HTR-8/SVneo (cell line): ENCODE data around the gene CDH4.
"Not testable (repeated sequence)": the region's sequence is repeated elsewhere in the genome, so short reads cannot be mapped to it uniquely, and the experiment has no call there.

Experiments used
- DNase-seq: peaks from one replicate; pipeline ENCODE4 v3.0.0; 2011; ENCODE audit warnings: low spot score, mixed read lengths; ENCODE audit not compliant: insufficient read length
- FAIRE-seq: peaks from 2 replicates; lab custom pipeline; 2011; peaks lifted over from hg19 to GRCh38; lab: Jason Lieb, UNC

The CDH4 gene

DNA sequence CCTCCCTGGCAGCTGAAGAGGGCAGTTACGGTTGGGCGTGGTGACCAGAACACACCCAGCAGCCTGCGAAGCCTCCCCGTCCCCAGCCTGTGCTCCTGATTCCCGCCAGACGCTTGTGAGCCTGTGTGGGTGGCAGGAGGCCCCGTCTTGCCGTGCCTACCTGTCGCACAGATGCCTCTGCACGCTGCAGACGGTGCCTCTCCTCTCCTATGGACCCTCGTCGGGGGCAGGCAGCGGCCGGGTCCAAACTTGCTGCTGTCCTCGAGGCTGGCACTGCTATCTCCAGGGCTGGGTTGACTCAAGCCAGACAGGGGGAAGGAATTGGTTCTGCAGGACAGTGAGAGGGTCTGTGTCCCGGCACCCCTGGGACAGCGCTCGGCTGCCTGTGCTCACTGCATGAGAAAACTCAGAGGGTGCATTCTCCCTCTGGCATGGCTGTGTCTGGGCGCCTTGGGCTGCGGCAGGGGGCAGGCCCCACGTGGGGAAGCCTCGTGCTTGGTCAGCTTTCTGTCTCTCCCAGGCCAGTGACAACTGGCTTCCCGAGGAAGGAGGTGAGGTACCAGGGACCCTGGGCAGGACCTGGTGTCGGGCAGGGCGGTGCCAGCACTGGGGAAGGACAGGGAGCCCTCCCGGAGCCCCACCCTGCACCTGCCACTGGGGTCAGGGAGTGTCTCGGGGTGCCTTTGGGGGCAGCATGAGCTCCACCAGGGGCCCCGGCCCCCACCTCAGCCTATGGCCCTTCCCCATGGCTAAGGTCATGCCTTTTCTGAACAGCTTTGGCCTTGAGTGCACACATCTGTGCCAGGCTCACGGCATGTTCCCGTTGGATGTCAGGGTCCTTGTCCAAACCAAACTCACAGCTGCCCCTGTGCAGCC, 686.1 kb downstream of the CDH4 start:
- DNase-seq (no peak), FAIRE-seq (peak; percentile 74)

DNA sequence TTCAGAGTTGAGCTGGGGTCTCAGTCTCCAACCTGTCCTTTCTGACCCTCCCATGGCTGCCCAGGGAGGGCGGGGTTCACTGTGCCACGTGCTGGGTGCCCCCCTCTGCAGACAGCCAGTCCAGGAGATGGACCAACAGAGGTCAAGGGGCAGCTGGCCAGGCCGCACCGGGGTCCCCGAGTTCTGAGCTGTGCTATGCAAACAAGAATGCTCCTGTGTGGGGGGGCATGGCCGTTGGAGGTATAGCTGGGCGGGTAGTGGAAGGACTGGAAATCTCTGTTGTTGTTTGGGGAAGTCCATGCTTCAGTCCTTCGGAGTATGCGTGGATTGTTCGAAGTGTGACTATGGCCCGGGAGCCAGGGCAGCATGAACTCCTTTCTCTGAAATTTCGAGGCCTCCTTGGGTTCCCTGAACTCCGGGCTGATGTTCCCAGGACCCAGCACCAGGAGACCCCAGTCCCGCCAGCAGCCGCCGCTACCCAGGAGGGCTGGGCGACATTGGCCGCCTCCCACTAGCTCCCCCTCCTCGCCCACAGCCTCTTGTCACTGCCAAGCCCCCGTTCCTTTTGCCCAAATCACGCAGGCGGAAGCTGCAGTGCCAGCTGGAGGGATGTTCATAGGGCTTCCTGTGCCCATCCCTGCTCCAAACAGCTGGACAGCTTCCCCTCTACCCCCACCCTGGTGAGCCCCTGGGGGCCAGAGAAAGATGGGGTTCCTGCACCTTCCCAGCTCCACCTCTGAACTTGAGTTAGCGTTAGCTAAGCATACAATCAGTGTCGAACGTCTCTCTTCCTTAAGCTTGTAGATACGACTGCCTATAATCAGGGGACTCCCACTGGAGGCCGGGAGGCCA, 687.0 kb downstream of the CDH4 start:
- FAIRE-seq (peak; percentile 33), DNase-seq (no peak)

DNA sequence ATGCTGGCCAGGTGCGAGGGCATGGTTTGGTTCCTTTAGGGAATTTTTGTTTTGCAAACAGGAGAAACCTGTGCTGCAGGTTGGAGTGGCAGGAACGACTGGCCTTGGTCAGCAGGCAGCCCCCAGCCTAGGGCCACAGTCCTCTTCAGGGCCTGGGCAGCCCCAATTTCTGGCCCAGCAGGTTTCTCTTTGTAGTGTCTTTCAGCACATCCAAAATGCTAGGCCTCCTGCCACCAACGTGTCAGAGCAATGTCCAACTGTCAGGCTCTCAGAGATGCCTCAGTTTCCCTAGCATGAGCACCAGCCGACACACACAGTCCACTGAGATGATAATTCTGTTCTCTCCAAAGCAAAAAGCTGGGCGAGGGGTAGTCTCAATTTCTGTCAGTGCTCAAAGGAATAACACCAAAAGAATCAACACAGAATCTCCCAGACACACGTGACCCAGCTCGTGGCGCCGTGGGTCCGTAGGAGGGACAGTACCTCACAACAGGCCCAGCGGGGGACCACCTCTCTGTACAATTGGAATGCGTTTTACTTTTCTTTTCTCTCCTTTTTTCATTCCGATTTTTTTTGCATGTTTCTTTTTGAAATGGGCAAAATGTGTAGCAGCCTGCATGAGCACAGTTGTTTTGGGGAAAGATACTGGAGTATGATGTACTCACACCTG, 687.8 kb downstream of the CDH4 start:
- no peak for DNase-seq
- no peak for FAIRE-seq

DNA sequence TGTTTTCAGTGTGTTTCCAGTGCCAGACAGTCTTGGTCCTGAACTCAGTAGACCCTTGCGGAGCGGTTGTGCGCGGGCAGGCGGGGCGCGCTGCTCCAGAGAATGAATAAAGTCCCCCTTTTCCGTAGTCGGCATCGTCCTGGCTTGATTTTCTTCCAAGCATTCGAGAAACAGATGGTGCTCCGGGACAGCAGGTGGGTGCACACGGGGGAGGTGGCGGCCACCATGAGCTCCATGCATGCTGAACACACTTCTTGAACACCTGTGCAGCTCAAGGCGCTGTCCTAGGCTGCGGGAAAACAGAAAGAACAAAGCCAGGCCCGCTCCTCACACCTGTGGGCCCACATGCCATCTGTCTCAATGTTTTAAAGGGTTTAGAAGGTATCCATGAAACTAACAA, 688.4 kb downstream of the CDH4 start:
- DNase-seq: no peak
- FAIRE-seq: peak; percentile 9

DNA sequence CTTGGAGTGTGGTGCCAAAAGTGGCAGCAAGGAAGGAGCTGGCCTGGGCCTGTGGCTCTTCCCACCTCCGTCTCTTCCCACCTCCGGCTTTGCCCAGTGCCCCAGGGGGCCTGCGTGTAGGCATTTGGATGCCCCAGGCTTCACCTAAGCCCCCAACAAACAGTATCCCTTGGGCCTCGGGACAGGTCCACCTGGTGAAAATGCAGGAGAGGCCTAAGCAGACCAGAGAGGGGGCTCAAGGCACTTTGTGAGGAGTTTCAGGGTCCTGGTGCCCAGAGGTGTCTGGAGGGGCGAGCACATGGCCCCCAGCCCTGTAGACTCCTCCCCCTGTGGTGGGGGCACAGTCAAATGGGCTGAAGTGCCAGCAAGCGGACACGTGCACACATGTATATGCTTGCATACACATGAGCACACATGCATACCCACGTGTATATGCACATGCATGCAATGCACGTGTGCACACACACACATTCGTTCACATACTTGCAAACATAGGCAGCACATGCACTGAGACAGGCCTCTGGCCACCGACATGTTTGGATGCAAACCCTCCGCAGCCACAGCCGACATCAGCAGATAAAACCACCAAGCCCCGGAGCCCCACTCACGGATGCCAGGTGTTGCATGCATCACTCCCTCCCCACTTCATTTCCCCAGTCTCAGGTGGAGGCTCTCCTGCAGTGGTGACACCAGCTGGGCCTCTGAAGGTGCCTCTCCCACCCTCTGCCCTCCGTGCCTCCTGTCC, 689.1 kb downstream of the CDH4 start:
- FAIRE-seq: peak; percentile 95
- no peak for DNase-seq

DNA sequence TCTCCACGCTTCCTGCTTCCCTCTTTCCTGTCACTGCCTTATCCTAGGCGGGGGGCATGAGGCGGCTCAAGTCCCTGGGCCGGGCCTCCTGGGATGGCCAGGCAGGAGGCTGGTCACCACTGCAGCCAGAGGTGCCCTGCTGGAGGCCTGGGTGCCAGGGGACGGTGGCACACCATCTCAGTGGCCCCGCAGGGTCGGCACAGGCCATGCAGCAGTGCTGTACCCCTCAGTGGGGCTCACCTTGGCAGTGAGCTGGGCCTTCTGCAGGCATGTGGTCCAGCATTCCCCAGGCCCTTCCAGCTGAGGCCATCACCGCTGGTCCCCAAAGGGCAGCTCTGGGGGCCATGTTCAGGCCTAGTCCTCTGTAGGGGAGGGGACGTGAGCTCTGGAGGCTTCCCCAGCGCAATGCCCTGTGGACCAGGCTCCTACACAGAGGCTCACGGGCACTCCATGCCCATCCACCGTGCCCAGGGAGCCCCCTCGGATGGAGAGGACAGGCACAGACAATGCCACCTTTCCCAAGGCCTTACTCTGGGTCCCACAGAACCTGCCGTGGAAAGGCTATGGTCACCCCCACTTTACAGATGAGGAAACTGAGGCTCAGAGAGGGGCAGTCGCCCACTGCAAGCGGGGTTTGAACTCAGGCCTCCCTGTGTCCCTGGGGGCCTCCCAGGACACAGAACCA, 689.8 kb downstream of the CDH4 start:
- DNase-seq: no peak
- no peak for FAIRE-seq

DNA sequence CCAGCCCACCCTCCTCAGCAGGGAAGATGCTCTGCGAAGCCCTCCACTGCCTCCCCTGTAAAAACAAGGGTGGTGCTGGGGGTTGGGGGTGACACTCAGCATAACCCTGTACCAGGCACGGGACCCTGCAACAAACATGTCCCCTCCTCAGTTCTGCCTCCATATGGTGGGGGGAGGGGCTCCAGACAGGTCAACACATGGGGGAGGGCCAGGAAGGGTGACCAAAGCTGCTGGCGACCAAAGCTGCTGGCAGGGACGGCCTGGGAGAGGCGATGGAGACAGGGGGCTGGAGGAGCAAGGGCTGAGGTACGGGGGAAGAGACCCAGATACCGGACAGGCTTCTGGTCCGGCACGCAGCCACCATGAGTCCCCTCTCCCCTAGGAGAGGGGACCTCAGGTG, 690.5 kb downstream of the CDH4 start:
- DNase-seq (no peak), FAIRE-seq (no peak)

DNA sequence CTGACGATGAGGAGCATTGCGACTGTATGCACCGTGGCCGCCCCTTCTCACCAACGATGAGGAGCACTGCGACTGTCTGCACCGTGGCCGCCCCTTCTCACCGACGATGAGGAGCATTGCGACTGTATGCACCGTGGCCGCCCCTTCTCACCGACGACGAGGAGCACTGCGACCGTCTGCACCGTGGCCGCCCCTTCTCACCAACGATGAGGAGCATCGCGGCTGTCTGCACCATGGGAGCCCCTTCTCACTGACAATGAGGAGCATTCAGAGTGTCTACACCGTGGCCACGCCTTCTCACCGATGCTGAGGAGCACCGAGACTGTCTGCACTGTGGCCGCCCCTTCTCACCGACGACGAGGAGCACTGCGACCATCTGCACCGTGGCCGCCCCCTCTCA, 692.9 kb downstream of the CDH4 start:
- FAIRE-seq, DNase-seq: not testable (repeated sequence)

DNA sequence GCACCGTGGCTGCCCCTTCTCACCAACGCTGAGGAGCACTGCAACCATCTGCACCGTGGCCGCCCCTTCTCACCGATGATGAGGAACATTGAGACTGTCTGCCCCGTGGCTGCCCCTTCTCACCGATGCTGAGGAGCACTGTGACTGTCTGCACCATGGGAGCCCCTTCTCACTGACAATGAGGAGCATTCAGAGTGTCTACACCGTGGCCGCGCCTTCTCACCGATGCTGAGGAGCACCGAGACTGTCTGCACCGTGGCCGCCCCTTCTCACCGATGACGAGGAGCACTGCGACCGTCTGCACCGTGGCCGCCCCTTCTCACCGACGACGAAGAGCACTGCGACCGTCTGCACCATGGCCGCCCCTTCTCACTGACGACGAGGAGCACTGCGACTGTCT, 693.4 kb downstream of the CDH4 start:
- not testable (repeated sequence) for FAIRE-seq, DNase-seq

DNA sequence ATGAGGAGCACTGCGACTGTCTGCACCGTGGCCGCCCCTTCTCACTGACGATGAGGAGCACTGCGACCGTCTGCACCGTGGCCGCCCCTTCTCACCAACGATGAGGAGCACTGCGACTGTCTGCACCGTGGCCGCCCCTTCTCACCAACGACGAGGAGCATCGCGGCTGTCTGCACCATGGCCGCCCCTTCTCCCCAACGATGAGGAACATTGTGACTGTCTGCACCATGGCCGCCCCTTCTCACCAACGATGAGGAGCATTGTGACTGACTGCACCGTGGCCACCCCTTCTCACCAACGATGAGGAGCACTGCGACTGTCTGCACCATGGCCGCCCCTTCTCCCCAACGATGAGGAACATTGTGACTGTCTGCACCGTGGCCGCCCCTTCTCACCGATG, 696.0 kb downstream of the CDH4 start:
- FAIRE-seq: peak; percentile 80
- DNase-seq: not testable (repeated sequence)

DNA sequence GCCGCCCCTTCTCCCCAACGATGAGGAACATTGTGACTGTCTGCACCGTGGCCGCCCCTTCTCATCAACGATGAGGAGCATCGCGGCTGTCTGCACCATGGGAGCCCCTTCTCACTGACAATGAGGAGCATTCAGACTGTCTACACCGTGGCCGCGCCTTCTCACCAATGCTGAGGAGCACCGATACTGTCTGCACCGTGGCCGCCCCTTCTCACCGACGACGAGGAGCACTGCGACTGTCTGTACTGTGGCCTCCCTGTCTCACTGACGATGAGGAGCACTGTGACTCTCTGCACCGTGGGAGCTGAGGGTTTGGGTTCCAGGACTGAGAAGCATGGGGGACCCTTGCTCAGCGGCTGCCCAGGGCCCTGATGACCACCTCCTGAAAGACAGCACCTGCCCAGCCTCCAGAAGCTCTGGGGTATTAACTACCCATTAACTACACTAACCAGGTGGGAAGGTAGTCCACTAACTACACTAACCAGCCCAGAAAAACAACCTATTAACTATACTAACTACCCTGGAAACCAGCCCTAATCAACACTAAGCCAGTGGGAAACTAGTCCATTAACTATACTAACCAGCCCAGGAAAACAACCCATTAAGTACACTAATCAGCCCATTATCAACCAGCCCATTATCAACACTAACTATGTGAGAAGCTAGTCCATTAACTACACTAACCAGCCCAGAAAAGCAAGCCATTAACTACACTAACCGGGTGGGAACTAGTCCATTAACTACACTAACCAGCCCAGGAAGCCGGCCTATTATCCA, 696.7 kb downstream of the CDH4 start:
- DNase-seq (no peak), FAIRE-seq (peak; percentile 4)

DNA sequence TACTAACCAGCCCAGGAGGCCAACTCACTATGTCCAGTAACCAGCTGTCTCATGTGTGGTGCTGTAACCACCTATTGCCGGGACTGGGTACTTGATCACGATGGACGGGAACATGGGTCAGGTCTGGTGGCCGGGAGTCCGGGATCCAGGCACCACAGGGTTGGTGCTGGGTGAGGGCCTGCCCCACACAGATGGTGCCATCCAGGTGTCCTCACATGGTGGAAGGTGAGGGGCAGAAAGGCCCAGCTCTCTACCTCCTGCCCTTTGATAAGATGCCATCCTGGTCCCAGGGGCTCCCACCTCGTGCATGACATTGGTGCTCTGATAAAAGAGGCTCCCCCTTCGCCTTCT, 697.3 kb downstream of the CDH4 start:
- DNase-seq (no peak), FAIRE-seq (peak; percentile 76)

DNA sequence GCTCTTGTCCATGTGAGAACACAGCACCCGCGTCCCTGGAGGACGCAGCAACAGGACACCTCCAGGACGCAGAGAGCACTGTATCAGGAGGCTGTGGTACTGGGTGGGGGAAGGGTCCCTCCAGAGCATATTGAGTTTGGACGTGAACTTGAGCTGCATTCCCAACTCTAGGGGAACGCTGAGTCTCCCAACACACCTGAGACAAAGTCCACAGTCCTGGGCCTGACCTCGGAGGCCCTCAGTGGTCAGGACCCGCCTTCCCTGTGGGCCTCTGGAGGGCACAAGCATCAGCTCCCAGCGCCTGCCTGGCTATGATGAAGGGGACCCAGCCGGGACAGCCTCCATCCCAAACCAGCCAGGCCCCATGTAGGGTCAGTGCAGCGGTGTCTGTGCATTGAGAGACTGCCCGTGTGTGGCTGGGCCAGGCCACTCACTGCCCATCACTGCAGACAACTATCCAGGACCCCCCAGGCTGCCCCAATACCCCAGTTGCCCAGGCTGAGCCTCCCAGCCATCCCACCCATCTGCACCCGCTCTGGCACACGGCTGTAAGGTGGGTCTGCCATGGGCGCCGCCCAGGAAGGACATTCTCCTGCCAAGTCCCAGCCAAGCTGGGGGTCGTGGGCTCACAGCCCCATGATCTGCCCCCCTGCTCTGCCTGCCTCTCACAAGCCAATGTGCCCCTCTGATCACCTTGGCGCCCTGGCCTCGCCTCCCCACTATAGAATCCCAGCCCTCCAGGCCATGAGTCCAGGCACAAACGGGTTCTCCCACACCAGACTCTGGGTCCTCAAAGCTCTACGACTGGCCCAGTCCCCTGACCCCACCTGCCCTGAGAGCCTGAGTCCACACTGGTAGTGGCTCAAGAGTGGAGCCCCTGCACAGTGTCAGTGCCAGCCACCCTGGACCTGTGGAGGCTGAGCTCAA, 697.9 kb downstream of the CDH4 start:
- FAIRE-seq (peak; percentile 33), DNase-seq (no peak)

DNA sequence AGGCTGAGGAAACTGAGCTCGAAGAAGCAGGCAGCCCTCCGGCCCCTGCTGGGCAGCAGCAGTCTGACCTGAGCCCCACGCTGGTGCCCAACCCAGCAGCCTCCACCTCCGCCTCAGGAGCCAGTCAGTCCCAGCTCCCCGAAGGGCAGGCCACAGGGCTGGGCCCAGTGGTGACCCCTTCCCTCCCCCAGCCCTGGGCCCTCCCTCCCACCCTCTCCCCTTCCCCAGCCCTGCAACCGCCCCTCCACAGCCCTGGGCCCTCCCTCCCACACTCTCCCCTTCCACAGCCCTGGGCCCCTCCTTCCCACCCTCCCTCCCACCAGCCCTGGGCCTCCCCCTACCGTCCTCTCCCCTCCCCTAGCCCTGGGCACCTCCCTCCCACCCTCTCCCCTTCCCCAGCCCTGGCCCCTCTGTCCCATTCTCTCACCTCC, 698.6 kb downstream of the CDH4 start:
- no peak for DNase-seq
- FAIRE-seq: no peak

DNA sequence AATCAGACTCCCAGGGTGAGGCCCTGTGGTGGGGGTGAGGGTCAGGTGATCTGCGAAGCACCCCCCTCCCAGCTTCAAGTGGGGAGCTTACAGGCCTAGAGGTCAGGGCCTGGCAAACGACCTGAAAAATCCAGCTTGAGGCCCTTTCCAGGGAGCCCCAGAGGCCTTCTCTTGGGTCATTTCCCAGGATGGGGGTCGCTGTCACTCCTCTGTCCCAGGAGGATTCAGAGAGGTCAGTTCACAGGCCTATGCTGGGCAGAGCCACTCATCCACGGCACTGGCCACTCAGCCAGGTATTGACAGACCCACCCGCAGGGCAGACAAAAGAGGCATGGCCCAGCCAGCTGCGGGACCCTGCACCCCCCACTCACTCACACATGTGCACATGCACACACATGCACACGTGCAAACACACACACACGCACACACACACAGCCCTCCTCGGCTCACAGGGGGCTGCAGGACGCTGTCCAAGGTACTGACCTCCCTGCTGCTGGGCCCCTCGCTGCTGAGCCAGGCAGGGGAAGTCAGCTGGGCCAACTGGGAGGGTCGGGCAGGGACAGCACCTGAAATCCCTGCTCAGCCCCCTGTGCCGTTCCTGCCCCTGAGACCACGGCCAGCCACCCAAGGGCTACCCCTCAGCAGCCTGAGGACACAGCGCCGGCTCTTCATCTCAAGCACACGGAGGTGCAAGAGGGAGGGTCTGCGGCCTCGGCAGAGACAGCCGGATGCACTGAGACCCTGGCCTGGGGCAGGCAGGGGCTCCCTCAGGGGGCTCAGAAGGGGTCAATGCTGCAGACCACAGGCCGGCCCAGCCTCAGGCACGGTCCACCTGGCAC, 699.9 kb downstream of the CDH4 start:
- FAIRE-seq (peak; percentile 81), DNase-seq (no peak)

DNA sequence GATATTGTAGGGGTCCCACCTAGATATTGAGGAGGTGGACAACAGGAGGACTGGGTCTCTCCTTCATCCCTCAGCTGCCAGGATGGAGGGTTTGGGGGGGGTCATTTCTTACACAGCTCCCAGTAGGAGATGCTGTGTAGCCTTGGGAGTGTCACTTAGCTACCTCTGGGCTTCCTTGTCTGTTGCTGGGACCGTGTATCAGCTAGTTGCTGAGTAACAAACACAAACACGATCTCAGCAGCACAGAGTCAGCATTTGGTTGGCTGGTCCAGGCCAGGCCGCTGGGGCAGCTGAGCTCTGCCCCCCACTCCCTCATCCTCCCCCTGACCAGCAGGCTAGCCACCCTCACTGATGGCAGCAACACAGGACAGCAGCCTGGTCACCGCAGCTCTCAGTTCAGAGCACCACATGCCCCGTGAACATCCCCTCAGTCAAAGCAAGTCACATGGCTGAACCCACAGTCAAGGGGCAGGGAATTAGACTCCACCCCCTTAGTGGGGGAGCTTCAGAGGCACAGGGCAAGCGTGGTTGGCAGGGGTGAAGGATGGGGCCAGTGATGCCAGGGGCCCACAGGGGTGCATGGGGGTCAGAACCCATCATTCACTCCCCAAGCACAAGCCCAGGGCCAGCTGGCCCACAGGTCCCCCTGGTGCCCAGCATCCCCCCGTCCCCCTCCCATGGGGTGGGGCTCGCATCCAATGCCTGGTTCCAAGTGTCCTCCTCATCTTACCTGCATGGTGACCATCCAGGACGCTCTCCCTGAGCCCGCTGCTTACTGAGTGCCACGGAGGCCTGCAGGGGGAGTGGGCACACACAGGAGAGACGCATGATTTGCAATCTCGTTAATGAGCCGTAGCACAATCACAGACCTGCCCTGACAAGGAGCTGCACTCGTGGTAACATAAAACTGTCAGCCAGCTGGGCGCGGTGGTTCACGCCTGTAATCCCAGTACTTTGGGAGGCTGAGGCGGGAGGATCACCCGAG, 701.3 kb downstream of the CDH4 start:
- FAIRE-seq (peak; percentile 72), DNase-seq (no peak)
